SK-N-SH (cell line): ENCODE measurements around the gene DEFB125. TPM values are rescaled to one million over a fixed set of nuclear protein-coding genes. Genes with fewer than 3 reads are reported as not detected.

Source experiments
- CTCF ChIA-PET: fragments of 300-600, 350-600 bp; formaldehyde crosslinking; extraction: SDS; loops from one replicate; lab custom pipeline; 2021; lab: Yijun Ruan, JAX
- POLR2A ChIA-PET: fragments of 350-600 bp; sonication (Branson Sonifier 250); formaldehyde crosslinking; extraction: SDS; loops from one replicate; lab custom pipeline; 2020; ENCODE audit warnings: antibody characterized with exemption, inconsistent platforms; lab: Yijun Ruan, JAX
- DNase-seq: peaks from one replicate; pipeline ENCODE4 v3.0.0; 2012
- H2AFZ ChIP-seq: fragments of 200-600 bp; sonication (generic); 2 replicates; pipeline ENCODE4 v1.8.1; 2016; ENCODE audit warnings: antibody characterized with exemption, mild to moderate bottlenecking, low read depth
- H3F3A ChIP-seq: fragments of 200-600 bp; sonication (generic); replicated peaks from 2 replicates; pipeline ENCODE3; 2016; ENCODE audit warnings: antibody characterized with exemption, mild to moderate bottlenecking; ENCODE audit not compliant: insufficient read depth
- H3K27ac ChIP-seq, 2 experiments: fragments of 200-500 bp in 1 of 2; fragments of 200-600 bp in 1 of 2; sonication (Bioruptor generic) in 1 of 2; sonication (generic), shearing (Covaris generic) in 1 of 2; 2 replicates each; pipeline versions ENCODE4 v1.5.1 to v1.6.1; 2014 to 2016; ENCODE audit warnings: low read depth in 2 of 2, inconsistent platforms in 1 of 2, low read length in 1 of 2, mild to moderate bottlenecking in 1 of 2, mixed read lengths in 1 of 2
- H3K27me3 ChIP-seq: fragments of 200-600 bp; sonication (generic), shearing (Covaris generic); 2 replicates; pipeline ENCODE4 v1.6.1; 2016; ENCODE audit warnings: mixed run types; ENCODE audit not compliant: insufficient read depth
- H3K36me3 ChIP-seq, 2 experiments: fragments of 200-500 bp in 1 of 2; fragments of 200-600 bp in 1 of 2; sonication (Bioruptor generic) in 1 of 2; sonication (generic) in 1 of 2; replicated peaks in 1 of 2; 2 replicates each; pipeline versions ENCODE3 to v1.5.1; 2014 to 2016; ENCODE audit warnings: low read length in 1 of 2, mild to moderate bottlenecking in 1 of 2; ENCODE audit not compliant: insufficient read depth in 2 of 2, control insufficient read depth in 1 of 2
- H3K4me1 ChIP-seq, 2 experiments: fragments of 200-500 bp in 1 of 2; fragments of 200-600 bp in 1 of 2; sonication (Bioruptor generic) in 1 of 2; sonication (generic), shearing (Covaris generic) in 1 of 2; 2 replicates each; pipeline versions ENCODE4 v1.5.1 to v1.6.1; 2014 to 2016; ENCODE audit warnings: low read depth in 1 of 2, low read length in 1 of 2, mixed run types in 1 of 2; ENCODE audit not compliant: insufficient read depth in 2 of 2, control insufficient read depth in 1 of 2
- H3K4me2 ChIP-seq: fragments of 200-600 bp; sonication (generic), shearing (Covaris generic); 2 replicates; pipeline ENCODE4 v1.6.1; 2017; ENCODE audit warnings: mixed run types
- H3K4me3 ChIP-seq, 2 experiments: fragments of 200-500 bp in 1 of 2; fragments of 200-600 bp in 1 of 2; sonication (Bioruptor generic) in 1 of 2; sonication (generic), shearing (Covaris generic) in 1 of 2; 2 replicates each; pipeline versions ENCODE4 v1.5.1 to v1.8.1; 2014 to 2016; ENCODE audit warnings: low read depth in 2 of 2, inconsistent platforms in 1 of 2, low read length in 1 of 2, mild to moderate bottlenecking in 1 of 2, mixed read lengths in 1 of 2, moderate library complexity in 1 of 2
- H3K79me2 ChIP-seq: fragments of 200-600 bp; sonication (generic); 2 replicates; pipeline ENCODE4 v1.8.1; 2017; ENCODE audit warnings: mild to moderate bottlenecking; ENCODE audit not compliant: insufficient read depth
- H3K9ac ChIP-seq: fragments of 200-600 bp; sonication (generic); 2 replicates; pipeline ENCODE4 v1.6.1; 2017; ENCODE audit warnings: mixed run types
- H3K9me2 ChIP-seq: fragments of 200-600 bp; sonication (generic); 2 replicates; pipeline ENCODE4 v1.6.1; 2017; ENCODE audit warnings: mixed run types
- H3K9me3 ChIP-seq: fragments of 200-600 bp; sonication (generic); 2 replicates; pipeline ENCODE4 v1.6.1; 2017; ENCODE audit warnings: mixed run types, mild to moderate bottlenecking, moderate library complexity
- H4K20me1 ChIP-seq: fragments of 200-600 bp; sonication (generic); 2 replicates; pipeline ENCODE4 v1.6.1; 2017; ENCODE audit warnings: mild to moderate bottlenecking, mixed run types; ENCODE audit not compliant: insufficient read depth
- CHD2 ChIP-seq: fragments of 150-350 bp; IDR thresholded peaks from 2 replicates; pipeline ENCODE4 v1.6.1; 2018; ENCODE audit warnings: low read length; ENCODE audit not compliant: partially characterized antibody
- EP300 ChIP-seq, 2 experiments: IDR thresholded peaks; 2 replicates each; pipeline versions ENCODE4 v1.4.0 to v1.6.1; 2012; ENCODE audit warnings: borderline replicate concordance in 1 of 2, low read depth in 1 of 2, low read length in 1 of 2
- FOSL2 ChIP-seq: IDR thresholded peaks from 2 replicates; pipeline ENCODE4 v1.4.0; 2012; ENCODE audit warnings: low read depth, mild to moderate bottlenecking, moderate library complexity, borderline replicate concordance
- GABPA ChIP-seq: IDR thresholded peaks from 2 replicates; pipeline ENCODE4 v1.4.0; 2012; ENCODE audit warnings: low read depth, mild to moderate bottlenecking
- IRF3 ChIP-seq: fragments of 150-350 bp; IDR thresholded peaks from 2 replicates; pipeline ENCODE4 v1.6.1; 2016; ENCODE audit warnings: mild to moderate bottlenecking, low read depth, low read length
- MXI1 ChIP-seq: IDR thresholded peaks from 2 replicates; pipeline ENCODE4 v1.6.1; 2012; ENCODE audit warnings: mild to moderate bottlenecking, low read depth, low read length, improper control_type of control experiment
- NRF1 ChIP-seq: IDR thresholded peaks from 2 replicates; pipeline ENCODE4 v1.6.1; 2012; ENCODE audit warnings: low read depth, mild to moderate bottlenecking, low read length
- PBX3 ChIP-seq: IDR thresholded peaks from 2 replicates; pipeline ENCODE4; 2012
- POLR2AphosphoS5 ChIP-seq: IDR thresholded peaks from 2 replicates; pipeline ENCODE4 v1.6.1; 2012; ENCODE audit warnings: low read depth, low read length
- RAD21 ChIP-seq: IDR thresholded peaks from 2 replicates; pipeline ENCODE4 v1.6.1; 2012; ENCODE audit warnings: mild to moderate bottlenecking, low read length
- RCOR1 ChIP-seq: fragments of 150-350 bp; IDR thresholded peaks from 2 replicates; pipeline ENCODE4 v1.6.1; 2017; ENCODE audit warnings: antibody characterized with exemption, low read length
- REST ChIP-seq: IDR thresholded peaks from 2 replicates; pipeline ENCODE4 v1.6.1; 2012; ENCODE audit warnings: mild to moderate bottlenecking, low read depth, low read length, moderate library complexity
- RFX5 ChIP-seq: IDR thresholded peaks from 2 replicates; pipeline ENCODE4 v1.6.1; 2012; ENCODE audit warnings: mild to moderate bottlenecking, improper control_type of control experiment, low read length
- USF1 ChIP-seq: IDR thresholded peaks from 2 replicates; pipeline ENCODE4 v1.4.0; 2012; ENCODE audit warnings: low read depth, borderline replicate concordance
- USF2 ChIP-seq: fragments of 150-350 bp; IDR thresholded peaks from 2 replicates; pipeline ENCODE4 v1.6.1; 2017; ENCODE audit warnings: antibody characterized with exemption, low read length, low read depth, borderline replicate concordance
- polyA plus RNA-seq, 3 experiments: library from polyadenylated mRNA; depleted of rRNA; stranded (reverse); fragments of >200 nt; gene quantifications; 2 replicates each; pipeline ENCODE4 v1.2.3, GENCODE V29; 2012

DEFB125 gene
- polyA plus RNA-seq, 1 of the 3 experiments (the other 2 are of a cell fraction) = not detected

- TF ChIP-seq NRF1 = no peak
- no peak for TF ChIP-seq RFX5
- TF ChIP-seq RAD21 = no peak
- no peak for TF ChIP-seq REST
- TF ChIP-seq CHD2 = no peak
- no peak for TF ChIP-seq RCOR1
- TF ChIP-seq MXI1 = no peak
- no peak for TF ChIP-seq USF2
- no peak for TF ChIP-seq EP300 (IDR thresholded peaks at IDR 0.05; ENCODE audit: borderline replicate concordance in 1 of 2, low read depth in 1 of 2, low read length in 1 of 2)
- TF ChIP-seq POLR2AphosphoS5 = no peak
- TF ChIP-seq USF1 = no peak
- no peak for TF ChIP-seq FOSL2
Observed at GRCh38 chr20:77231-77630, 10.2 kb upstream of the DEFB125 start (continued).

- Histone ChIP-seq H3K27me3 (no peaks in the 10 kb centered on the region), H3K9ac (no peak overlapping the region), H2AFZ (no peak overlapping the region), H3F3A (no peaks in the 10 kb centered on the region), H4K20me1 (no peaks in the 10 kb centered on the region), H3K9me3 (no peaks in the 10 kb centered on the region), H3K36me3 (no peaks in the 10 kb centered on the region), H3K27ac (no peak overlapping the region), H3K9me2 (no peaks in the 10 kb centered on the region), H3K4me1 (no peaks in the 10 kb centered on the region), H3K4me2 (no peak overlapping the region), H3K79me2 (no peaks in the 10 kb centered on the region), H3K4me3 (no peak overlapping the region)
- POLR2A ChIA-PET = no interaction called here
- no peak for DNase-seq
- CTCF ChIA-PET = no interaction called here
- TF ChIP-seq GABPA (no peak), PBX3 (no peak), POLR2AphosphoS5 (no peak), REST (no peak), IRF3 (no peak)
Observed at GRCh38 chr20:78338-78737, 9.1 kb upstream of the DEFB125 start.
